Activated CD4-positive, CD25-positive, alpha-beta regulatory T cell treated with anti-CD3 and anti-CD28 coated beads, Interleukin-2, amount 50 U/mL, for 16 hours (primary cell): ENCODE results near the gene COL2A1.
"Not testable (repeated sequence)": the region's sequence is repeated elsewhere in the genome, so short reads cannot be mapped to it uniquely, and the experiment has no call there.

Experiments
- DNase-seq: peaks from one replicate; pipeline ENCODE4 v3.0.0-alpha.2; 2020; ENCODE audit warnings: low read depth, low spot score

COL2A1 gene

DNA sequence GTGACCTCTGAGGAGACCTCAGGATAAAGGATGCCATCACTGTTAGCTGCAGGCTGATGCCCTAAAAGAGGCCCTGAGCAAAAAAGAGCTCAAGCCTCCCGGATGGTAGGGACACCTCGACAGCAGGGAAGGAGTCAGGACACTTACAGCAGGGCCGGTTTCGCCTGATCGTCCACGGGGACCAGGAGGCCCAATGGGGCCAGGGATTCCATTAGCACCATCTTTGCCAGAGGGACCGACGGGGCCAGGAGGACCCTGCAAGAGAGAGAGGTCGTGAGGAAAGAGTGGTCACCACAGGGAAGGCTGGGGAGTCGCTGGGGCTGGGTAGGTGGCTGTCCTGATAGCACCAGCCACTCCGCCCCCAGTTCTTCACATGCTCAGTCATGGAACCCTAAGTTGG lies 28.5 kb downstream of the COL2A1 start:
- DNase-seq: no peak

DNA sequence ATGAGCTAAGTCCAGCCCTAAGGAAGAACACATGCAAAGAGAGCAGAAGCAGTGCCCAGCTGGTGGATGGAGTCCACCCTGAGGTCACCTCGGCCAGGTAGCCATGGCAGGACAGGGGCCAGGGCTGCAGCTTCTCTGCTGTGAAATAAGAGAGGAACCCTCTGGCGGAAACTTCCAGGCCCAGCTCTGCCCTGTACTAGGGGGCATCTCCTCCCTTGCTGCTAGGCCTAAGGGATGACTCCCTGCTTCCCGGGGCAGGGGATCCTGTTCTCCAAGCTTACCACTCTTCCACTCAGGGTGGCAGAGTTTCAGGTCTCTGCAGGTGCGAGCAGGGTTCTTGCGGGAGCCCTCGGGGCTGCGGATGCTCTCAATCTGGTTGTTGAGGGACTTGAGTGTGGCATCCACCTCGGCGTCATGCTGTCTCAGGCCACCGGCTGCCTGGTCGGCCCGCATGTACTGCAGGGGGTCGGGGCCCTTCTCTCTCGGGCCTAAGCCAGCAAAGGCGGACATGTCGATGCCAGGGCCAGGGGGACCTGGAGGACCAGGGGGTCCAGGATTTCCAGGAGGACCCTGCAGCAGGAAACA lies 29.1 kb downstream of the COL2A1 start:
- no peak for DNase-seq

DNA sequence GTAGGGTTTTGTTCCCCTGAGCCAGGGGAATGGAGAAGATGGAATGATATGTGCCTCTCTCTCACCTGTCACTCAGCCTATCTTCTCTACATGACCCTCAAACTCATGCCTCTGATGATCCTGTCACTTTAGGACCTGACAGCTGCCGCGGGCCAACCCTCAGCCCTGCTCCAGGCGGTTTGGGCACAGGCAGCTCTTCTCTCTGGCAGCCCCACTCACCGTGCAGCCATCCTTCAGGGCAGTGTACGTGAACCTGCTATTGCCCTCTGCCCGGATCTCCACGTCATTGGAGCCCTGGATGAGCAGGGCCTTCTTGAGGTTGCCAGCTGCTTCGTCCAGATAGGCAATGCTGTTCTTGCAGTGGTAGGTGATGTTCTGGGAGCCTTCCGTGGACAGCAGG lies 30.4 kb downstream of the COL2A1 start:
- no peak for DNase-seq

DNA sequence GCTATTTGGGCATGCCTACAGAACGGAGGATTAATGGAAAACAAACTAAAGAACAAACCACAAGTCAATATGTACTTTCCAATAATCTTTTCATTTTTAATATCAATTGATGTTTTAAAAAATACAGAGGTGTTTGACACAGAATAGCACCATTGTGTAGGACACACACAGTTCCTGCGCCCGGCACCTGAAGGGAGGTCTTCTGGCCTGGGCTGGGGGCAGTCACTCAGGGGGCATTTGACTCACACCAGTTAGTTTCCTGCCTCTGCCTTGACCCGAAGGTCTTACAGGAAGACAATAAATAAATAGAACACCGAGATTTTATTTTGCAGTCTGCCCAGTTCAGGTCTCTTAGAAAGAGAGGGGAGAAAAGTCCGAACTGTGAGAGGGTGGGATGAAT lies 31.4 kb downstream of the COL2A1 start:
- DNase-seq: no peak

DNA sequence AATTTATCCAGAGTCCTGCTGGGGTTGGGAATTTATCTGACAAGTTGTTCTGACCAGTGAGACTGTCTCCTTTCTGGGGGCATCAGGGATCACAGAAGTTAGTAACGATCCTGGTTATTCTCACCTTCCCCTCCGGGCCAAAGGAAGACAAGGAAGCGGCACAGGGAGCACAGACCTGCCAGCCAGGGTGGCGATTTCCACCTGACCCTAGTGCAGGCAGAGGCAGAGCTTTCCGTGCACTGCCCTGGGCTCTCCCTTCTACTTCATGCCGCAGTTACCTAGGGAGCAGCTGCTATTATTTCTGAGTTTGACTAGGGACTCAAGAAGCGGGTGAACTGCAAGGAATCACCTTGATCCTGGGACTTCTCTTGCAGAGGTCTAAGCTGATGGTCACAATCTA lies 33.4 kb downstream of the COL2A1 start:
- no peak for DNase-seq

DNA sequence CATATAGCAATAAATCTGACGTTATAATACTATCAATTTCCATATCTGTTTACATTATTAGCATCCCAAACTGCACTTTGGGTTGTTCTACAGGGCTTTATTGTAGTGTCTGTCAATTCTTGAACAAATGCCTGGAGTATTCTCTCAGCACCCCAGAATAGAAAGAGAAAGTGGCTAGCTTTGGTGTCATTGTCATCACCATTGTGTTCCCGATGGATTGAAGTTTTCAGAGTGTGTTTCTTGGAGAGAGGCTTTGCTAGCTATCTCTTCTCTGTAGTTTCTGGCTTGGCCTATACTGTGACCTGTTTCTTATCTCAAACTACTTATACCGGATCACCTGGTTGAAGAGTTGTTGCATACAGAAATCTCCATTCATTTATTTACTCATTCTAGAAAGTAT lies 34.4 kb downstream of the COL2A1 start:
- DNase-seq: no peak

DNA sequence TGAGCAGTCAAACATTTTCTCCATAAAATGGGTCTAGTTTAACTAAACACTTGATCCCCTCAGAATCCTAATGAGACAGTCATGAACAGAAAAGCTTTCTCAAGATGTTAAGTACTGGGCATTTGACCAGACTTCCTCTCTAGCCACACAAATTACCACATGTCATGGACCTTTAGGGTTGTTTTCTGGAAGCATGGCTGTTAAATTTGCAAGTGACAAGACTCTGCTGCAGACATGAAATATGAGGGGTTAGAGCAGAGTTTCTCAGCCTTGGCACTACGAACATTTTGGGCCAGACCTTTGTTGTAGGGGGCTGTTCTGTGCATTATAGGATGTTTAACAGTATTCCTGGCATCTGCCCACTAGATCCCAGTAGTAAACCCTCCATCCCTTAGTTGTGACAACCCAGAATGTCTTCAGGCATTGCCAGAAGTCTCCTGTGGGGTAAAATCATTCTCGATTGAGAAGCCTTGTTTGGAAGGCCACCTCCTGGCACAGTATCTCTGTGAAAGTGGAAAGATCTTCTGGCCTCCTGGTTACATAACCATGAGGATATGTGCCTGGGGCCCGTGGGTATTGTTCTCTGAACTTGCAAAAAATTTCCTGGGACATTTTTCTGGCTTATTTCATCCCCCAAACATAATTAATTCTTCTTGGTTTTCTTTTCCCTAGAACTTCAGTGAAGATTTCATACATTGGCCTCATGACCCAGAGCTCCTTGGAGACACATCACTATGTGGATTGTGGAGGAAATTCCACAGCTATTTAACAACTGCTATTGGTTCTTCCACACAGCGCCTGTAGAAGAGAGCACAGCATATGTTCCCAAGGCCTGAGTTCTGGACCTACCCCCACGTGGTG lies 36.6 kb downstream of the COL2A1 start:
- no peak for DNase-seq

DNA sequence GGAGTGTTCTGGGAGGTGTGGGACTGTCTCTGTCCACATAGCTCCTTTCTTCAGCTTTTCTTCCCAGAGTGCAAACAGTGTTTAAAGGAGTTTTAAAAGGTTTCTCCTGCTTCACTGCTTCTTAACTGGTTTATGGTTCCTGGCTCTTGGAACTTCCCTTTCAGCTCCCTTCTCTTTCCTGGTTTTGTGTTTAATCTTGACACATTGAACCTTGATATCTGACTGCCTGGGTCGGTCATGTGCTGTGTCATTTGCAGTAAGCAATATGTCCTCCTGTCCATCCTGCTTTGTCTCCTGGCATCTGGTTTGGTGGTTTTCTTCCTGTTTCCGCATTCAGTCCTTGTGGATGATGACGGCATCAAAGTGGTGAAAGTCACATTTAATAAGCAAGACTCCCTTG lies 38.7 kb downstream of the COL2A1 start:
- no peak for DNase-seq

DNA sequence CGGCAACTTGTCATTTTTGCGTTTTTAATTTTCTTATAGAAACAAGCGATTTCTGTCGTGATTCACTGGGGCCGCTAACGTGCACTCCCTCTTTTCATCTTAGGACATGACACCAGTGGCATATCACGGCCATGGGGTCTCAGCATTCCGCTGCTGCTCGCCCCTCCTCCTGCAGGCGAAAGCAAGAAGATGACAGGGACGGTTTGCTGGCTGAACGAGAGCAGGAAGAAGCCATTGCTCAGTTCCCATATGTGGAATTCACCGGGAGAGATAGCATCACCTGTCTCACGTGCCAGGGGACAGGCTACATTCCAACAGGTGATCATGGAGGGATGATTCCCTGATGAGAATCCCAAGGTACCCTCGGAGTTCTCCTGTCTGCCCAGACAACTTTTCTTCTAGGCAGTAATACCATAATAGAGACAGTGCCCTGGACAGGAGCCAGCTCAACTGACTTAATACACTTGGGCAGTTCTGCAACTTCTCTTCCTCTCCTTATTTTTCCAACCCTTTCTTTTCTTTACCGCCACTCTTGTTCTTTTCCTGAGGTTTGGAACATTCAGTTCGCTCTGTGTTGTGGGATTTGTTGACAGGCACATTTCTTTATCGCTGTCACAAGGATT lies 40.1 kb downstream of the COL2A1 start:
- no peak for DNase-seq

DNA sequence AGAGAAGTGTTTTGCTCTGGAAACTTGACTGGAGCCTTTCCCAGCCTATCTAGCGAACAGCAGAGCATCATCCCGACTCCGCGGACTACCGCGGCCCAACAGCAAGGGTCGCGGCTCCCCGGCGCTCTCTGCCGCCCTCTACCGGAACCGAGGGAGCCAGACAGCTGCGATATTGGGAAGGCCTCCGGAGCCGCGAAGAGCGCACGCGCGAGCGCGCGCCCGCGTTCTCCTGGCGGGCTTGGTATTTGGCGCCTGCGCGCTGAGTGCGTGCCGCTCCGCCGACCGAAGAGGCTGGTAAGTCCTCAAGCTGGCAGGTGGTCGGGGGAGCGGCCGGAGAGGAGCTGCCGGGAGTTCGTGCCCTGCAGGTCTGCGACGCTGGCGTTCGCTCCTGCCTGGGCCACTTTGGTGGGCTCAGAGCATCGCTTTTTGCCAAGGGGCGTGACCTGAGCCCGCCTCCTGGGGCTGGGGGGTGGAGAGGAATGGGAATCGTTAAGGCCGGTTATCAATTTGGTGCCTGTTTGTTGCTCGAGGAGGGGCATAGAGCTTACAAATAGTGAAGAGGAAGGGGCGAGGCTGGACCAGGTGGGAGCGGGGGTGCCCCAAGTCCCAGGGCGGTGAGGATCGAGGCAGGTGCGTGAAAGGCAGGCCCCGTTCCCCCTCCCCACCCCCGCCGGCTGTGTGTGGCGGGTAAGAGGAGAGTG lies 40.8 kb downstream of the COL2A1 start, which contains the start of gene TMEM106C:
TSS of gene TMEM106C (plus strand) at position 257 of the 701 bp plus-strand sequence. CDS start 641 bp downstream, outside the sequence.
- DNase-seq: peak; percentile 84

DNA sequence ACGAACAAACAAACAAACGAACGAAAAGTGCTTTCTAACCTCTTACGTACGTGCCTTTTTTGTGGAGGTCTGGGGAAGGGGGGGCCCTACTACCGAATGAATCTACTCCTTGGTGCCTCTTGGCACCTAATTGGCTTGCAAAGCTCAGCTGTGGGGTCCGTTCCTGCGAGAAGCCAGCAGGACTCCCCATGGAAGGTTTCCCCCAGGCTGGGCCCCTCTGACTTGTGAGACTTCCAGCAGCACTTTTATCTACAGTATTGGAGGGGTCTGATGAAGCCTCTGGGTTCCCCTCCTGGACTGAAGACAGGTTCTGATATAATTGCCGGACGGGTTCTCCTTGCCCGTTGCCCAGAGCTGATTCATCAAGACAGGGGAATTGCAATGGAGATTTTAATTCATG lies 42.1 kb downstream of the COL2A1 start:
- no peak for DNase-seq

DNA sequence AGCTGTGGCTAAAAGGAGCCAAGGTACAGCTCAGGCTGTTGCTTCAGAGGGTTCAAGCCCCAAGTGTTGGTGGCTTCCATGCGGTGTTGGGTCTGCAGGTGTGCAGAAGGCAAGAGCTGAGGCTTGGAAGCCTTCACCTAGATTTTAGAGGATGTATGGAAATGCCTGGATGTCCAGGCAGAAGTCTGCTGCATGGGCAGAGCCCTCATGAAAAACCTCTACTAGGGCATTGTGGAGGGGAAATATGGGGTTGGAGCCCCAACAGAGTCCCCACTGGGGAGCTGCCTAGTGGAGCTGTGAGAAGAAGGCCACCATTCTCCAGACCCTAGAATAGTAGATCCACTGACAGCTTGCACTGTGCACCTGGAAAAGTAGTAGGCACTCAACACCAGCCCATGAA lies 46.6 kb downstream of the COL2A1 start:
- DNase-seq: not testable (repeated sequence)

DNA sequence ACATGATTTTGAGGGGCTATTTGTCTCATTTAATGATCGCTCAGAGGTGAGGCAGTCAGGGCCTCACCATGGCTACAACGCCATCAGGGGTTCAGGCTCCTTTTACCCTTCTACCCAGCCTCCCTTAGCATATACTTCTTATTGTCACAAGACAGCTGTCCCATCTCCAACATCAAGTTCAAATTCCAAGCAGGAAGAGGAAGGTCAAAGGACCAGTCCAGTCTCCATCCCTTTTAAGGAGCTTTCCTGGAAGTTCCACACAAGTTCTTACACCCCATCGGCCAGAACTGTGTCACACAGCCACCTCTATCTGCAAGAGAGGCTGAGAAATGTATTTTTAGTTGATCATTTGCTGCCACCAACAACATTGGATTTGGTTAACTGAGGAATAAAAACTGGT lies 49.2 kb downstream of the COL2A1 start:
- DNase-seq: no peak

DNA sequence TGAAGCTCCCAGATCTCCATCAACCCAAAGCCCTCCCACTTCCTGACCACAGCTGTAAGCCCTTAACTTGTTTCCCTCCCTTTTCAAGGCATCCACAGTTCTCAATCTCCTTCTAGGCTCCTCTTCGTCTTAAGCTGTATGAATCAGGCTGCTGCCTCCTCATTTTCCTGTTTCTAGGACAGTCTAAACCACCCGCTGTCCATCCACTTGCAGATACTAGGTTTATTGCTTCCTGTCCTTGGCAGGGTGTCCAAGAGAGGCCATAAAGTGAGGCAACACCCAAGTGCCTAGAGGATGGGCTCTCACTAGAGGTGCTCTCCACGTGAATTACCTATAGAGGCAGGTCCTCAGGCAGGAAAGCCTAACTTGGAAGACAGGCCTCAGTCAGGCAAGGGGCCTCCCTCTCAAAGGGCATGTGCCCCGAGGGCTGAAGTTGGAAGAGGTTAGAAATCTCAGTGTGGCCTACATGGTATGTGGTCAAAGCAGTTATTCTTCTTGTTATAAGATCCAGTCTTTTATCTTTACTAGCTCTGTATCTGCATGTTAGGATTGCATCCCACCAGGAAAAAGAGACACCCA lies 49.7 kb downstream of the COL2A1 start:
- no peak for DNase-seq

DNA sequence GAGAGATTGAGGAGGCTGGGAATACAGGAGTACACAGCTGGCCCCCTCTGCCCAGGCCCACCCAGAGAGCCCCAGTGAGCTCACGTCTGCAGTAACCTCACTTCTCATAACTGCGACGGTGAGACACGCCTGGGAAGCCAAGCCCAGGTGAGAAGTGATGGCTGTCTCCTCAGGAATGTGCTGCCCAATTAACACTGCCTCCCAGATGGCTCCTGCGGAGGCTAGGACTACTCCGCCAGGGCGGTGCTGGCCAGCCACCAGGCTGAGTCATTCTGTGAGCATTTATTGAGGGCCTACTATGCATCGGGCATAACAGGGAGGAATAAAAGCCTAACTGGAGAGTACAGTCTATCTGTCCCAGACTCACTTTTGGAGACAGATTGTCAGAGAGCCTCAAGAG lies 50.2 kb downstream of the COL2A1 start:
- no peak for DNase-seq

DNA sequence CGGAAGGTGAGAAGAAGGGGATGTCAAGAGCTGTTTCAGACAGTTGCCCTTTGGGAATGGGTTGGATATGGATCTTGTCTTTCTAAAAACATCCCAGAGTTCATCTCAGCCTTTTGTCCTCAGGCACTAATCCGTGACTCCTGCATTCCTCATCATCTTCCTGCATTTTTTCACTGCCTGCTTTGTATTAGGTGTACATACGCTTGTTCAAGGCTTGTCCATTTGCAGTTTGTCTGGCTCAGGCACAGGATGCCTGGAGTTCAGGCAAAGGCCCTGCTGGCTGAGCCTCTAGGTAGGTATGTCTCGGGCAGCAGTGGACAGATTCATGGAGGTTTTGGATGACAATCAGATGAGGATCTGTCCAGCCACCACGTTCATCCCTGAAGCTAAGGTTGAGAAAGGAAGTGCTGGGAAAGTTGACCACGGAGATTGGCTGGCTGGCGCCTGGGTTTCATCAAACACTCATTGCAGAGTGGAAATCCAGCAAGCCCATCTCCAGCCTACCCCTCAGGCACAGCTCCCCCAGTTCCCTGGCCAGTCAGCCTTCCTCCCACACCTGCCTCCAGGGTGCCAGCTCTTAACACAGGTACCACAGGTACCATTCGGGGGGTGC lies 53.3 kb downstream of the COL2A1 start:
- no peak for DNase-seq

DNA sequence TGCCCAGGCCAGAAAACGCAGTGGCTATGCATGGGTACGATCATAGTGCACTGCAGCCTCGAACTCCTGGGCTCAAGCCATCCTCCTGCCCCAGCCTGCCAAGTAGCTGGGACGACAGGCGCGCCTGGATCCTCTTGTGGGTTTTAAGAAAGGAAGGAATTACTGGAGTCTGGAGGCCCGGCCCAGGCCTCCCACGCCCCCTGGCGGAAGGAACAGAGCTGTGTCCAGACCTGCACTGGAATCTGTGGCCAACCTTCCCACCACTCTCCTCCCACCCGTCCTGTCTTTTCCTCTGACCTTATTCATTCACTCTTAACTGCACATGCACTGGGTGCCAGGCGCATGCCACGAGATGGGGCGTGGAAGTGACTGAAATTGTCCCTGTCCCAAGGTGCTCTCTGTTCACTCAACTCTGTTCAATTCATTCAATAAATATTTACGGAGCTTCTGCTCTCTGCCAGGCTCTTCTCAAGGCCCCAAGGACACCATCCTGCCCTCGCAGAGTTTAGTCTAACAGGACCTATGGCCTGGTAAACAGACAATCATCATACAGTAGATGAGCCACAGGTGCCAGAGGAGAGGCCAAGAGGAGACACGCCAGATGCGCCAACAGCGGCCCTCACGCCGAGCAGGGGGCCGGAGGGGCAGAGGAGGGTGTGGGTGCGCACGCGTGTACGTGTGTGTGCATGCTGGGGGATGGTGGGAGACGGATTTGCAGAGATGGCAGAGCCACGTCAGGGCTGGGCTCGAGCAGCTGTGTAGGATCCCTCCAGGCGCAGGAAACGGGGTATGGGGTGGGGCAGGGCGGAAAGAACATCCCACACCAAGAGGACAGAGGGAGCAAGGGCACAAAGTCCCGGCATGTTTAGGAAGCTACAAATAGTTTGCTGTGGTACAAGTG lies 54.6 kb downstream of the COL2A1 start:
- DNase-seq: no peak

DNA sequence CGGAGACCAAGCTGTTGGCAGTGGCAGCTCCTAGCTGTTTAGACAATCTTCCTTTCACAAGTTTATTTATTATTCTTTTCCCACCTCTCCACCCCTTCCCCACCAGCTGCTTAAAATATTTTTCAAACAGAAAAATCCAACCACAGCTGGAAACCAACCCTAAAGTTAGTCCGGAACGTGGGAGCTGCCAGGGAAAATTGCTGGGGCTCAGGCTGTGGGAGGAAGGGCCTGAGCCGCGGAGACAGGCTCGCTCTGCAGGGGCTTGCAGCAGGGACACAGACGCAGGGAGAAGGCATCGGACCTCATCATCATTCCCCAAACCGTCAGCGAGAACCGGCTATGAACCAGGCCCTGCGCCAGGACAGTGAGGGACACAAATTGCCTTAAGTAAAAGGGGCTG lies 56.9 kb downstream of the COL2A1 start:
- no peak for DNase-seq

DNA sequence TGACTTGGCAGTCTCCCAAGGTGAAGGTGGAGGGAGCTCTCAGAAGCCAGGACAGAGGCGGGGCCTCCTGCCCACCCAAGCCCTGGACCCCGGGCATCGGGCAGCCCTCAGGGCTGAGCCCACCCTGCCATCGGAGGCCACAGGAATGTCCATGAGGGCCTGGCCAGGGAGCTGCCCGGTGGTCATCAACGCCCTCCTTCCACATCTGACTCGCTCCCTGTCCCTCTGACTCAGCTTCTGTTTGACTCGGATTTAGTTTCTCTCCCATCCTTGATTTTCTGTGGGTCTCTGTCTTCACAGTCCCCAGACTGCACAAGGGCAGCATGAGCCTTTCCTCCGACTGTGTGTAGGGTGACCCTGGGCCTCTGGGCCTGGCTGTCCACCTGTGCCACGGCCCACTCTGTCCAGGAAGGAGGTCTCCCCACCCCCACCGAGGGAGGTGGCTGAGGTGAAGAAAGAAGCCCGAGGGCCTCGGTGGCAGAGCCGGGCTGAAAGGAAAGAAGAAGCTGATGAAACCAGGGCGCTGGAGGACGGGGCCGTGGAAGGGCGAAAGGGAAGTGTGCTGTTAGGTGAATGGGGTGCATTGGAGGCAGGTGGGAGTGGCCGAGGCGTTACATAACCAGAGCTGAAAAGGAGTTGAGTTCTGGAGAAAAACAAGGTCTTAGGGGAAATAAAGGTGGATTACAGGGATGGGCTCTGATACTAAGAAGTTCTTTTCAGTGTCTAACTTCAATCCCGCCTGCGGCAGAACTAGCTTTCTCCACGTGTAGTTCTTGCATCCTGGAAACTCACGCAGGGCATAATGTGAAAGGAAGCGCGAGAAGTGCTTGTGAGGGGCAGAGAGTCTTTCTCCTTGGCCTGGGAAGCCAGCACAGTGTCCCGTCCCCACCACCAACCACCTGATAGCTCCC lies 57.6 kb downstream of the COL2A1 start:
- DNase-seq: no peak
